Right forelimb (tissue), 1 donor: ENCODE measurements around the gene MYL1.

Experiments used
- DNase-seq: peaks from one replicate; pipeline ENCODE4 v3.0.0-alpha.2; 2018

MYL1 gene

GRCh38 chr2:210264282-210264681 lies 50.7 kb downstream of the MYL1 start:
- no peak for DNase-seq

DNA sequence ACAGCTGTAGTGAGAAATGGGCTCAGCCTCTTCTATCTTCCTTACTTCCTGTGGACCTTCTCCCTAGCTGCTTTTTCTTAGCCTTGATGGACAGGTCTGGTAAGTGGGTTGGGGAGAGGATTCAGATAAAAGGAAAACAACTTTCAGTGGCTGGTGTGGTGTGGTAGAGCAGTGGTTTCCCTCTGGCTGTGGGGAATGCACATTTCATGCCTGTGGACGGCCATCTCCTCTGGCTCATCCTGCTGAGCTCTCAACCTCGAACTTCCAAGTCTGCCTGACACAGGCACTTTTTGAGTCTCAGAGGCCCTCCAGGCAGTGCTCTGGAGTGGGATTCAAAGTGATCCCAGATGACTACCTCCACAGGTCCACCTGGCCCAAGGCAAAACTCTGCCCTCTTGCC lies 51.1 kb downstream of the MYL1 start:
- DNase-seq, result no peak

GRCh38 chr2:210262036-210262435 lies 52.9 kb downstream of the MYL1 start:
- DNase-seq, result no peak

DNA sequence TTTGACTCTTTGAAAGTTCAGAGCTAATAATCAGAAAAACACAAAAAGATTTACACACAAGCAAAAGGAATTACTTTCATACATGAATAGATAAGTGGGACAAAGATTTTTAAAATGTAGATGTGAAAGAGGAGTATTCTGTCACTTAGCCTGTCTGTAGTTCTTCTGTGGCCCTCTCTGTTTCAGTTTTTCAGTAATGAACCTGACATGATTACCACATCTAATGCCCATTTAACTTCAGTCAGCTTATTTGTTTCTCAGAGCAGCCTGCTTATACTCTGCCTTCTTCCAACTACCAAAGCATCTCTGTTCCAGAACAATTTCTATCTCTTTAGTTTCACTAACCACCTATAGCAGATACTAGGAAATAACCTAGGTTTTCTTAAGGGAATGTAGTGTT lies 55.3 kb downstream of the MYL1 start:
- DNase-seq, result no peak

DNA sequence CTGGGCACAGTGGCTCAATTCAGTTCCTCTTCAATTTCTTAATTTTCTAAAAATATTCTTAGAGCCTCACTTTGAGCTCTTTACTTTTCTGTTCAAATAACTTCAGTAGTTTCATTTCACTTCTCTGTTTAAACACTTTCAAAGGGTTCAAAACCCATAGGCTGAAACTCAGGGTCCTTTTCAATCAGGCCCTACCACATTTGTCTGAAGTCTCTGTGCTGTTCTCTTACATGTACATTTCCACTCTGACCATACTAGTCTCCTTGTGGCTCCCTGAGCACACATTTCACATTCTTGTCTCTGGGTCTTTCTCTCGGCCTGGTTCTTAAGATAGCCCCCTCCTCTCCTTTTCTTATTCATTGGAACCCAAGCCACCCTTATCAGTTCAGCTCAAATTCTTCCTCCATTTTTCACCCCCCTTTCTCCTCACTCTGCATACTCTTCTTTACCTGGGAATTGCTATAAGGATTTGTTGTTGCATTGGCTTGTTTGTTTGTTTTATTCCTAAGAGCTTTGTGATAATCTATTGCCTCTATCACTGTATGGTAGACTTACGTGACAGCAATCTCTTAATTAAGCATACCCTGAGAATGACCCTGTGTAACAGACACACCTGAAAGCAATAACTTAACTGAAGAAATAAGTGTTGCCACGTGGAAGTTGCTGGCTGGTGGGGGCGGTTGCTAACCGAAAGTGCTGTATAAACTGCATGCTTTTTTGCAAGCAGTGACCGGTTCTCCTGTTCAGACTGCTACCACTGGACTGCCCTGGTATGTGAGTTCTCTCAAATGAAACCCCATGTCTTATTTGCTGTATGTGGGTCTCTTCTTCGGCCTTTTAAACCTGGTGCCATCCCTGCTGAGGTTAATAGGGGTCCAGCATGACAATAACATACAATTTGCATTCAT lies 62.0 kb downstream of the MYL1 start:
- no peak for DNase-seq

GRCh38 chr2:210250622-210251021 lies 64.4 kb downstream of the MYL1 start:
- DNase-seq, result no peak
